ENCODE data around the gene UXT.
A peak's percentile ranks its signal among the peaks of the same experiment; 100 is the strongest.

UXT gene

GRCh38 chrX:47649271-47649670, 9.7 kb downstream of the UXT start:
- no peak for DNase-seq (ENCODE audit: low read depth)

- no peak for DNase-seq (ENCODE audit: low read depth)
Observed at GRCh38 chrX:47648376-47648775, 10.6 kb downstream of the UXT start.

- DNase-seq (ENCODE audit: low read depth) = no peak
Observed at GRCh38 chrX:47646636-47647035, 12.3 kb downstream of the UXT start.

GRCh38 chrX:47645530-47645929, 13.4 kb downstream of the UXT start:
- DNase-seq (ENCODE audit: low read depth) = no peak

- no peak for DNase-seq (ENCODE audit: low read depth)
Observed at GRCh38 chrX:47644557-47645091, 14.4 kb downstream of the UXT start.

- no peak for DNase-seq (ENCODE audit: low read depth)
Observed at GRCh38 chrX:47643926-47644325, 15.1 kb downstream of the UXT start.

GRCh38 chrX:47638816-47639215, 20.2 kb downstream of the UXT start:
- DNase-seq (ENCODE audit: low read depth) = no peak

- DNase-seq (ENCODE audit: low read depth) = no peak
Observed at GRCh38 chrX:47637546-47638195, 21.3 kb downstream of the UXT start.

GRCh38 chrX:47634871-47635575, 24.0 kb downstream of the UXT start:
- no peak for DNase-seq (ENCODE audit: low read depth)

- no peak for DNase-seq (ENCODE audit: low read depth)
Observed at GRCh38 chrX:47633689-47634590, 25.0 kb downstream of the UXT start.

GRCh38 chrX:47632666-47633065, 26.3 kb downstream of the UXT start:
- DNase-seq (ENCODE audit: low read depth) = no peak

GRCh38 chrX:47631676-47632075, 27.3 kb downstream of the UXT start:
- no peak for DNase-seq (ENCODE audit: low read depth)

GRCh38 chrX:47629419-47630200, 29.4 kb downstream of the UXT start, which contains the start of gene CFP:
CFP (minus strand) TSS chrX:47629930; CDS start chrX:47629844, 86 bp downstream.
- DNase-seq (ENCODE audit: low read depth) = no peak

- no peak for DNase-seq (ENCODE audit: low read depth)
Observed at GRCh38 chrX:47628982-47629381, 30.0 kb downstream of the UXT start.

- no peak for DNase-seq (ENCODE audit: low read depth)
Observed at GRCh38 chrX:47625365-47625764, 33.6 kb downstream of the UXT start.

GRCh38 chrX:47623540-47624027, 35.4 kb downstream of the UXT start:
- DNase-seq (ENCODE audit: low read depth) = no peak

- DNase-seq (ENCODE audit: low read depth) = no peak
Observed at GRCh38 chrX:47621851-47622250, 37.1 kb downstream of the UXT start.

- DNase-seq (ENCODE audit: low read depth) = no peak
Observed at GRCh38 chrX:47620303-47620685, 38.7 kb downstream of the UXT start.

- peak; percentile 51 for DNase-seq (ENCODE audit: low read depth)
Observed at GRCh38 chrX:47619486-47620302, 39.3 kb downstream of the UXT start, which contains the start of gene SYN1. SYN1 (minus strand) TSS chrX:47619857; CDS start chrX:47619728, 129 bp downstream.

GRCh38 chrX:47618923-47619485, 40.0 kb downstream of the UXT start:
- DNase-seq (ENCODE audit: low read depth) = no peak
